Nephron (organoid): ENCODE results near the gene PLCB2.

Source experiments
- H3K27ac Mint-ChIP-seq, 3 experiments: 2 replicates each; pipeline ENCODE4 v1.8.0; 2020; ENCODE audit warnings: mixed read lengths in 3 of 3, mild to moderate bottlenecking in 2 of 3, moderate library complexity in 1 of 3
- H3K27me3 Mint-ChIP-seq: 2 replicates; pipeline ENCODE4 v1.8.0; 2021; ENCODE audit warnings: low read depth, mild to moderate bottlenecking, moderate library complexity, mixed read lengths
- H3K36me3 Mint-ChIP-seq: 2 replicates; pipeline ENCODE4 v1.8.0; 2020; ENCODE audit warnings: low read depth, mixed read lengths
- H3K4me1 Mint-ChIP-seq: 2 replicates; pipeline ENCODE4 v1.8.0; 2020; ENCODE audit warnings: mixed read lengths
- H3K4me3 Mint-ChIP-seq, 3 experiments: 2 replicates each; pipeline ENCODE4 v1.8.0; 2020; ENCODE audit warnings: mild to moderate bottlenecking in 3 of 3, mixed read lengths in 3 of 3, moderate library complexity in 2 of 3
- H3K9me3 Mint-ChIP-seq: 2 replicates; pipeline ENCODE4 v1.8.0; 2020; ENCODE audit warnings: mixed read lengths
- CTCF ChIP-seq, 3 experiments: fragments of 200-600 bp; sonication (generic); IDR thresholded peaks; one replicate each; pipeline ENCODE4 v1.5.0; 2021; ENCODE audit warnings: antibody characterized with exemption in 3 of 3; ENCODE audit not compliant: unreplicated experiment in 3 of 3

Gene PLCB2

DNA sequence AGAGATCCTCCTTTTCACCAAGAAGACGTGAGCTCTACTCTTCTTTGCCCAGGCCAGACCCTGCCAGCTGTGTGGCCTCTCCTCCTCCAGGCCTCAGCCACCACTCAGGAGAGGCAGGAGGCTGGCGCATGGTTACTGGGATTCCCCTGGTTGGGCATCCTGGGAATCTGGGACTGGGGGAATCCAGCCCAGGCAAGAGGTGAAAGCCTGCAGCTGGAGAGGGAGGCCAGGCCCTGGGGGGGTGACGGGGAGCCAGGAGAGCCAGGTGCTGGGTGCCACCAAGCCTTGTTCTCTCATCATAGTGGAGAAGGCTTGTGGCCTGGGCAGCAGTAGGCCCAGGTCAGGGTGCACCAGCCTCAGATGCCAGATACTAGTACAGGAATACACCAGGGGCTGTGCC is 26.8 kb upstream of the PLCB2 start:
- H3K4me3 Mint-ChIP-seq, result no peak overlapping the region

DNA sequence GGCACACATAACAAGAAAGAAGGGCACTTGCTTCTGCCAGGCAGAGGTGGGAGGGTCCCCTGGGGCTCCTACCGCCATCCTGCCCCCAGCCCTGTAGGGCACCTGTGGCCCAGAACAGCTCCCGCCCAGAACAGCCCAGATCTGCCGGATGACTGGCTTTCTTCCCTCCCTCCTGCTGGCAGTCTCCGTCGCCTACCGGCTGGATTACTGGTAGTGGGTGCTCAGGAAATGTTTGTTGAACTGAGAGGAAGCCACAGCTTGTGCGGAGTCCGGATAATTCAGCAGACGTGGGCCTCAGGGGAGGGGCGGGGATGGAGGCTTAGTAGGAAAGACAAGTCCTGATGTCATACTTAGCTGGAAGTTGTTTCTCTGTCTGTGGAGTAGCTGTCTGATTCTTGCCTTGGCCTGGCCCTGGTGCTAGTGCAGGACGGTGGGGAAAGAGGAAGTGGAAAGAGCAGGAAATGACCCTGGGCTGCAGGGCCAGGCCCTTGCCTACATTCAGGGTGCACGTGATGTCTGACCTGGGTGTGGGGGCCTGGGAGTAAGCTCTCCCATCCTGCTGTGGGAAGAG is 26.3 kb upstream of the PLCB2 start:
- peak overlapping the region in 1 of 3 experiments; percentile 6 for H3K4me3 Mint-ChIP-seq
- no peaks in the 10 kb centered on the region for H3K36me3 Mint-ChIP-seq
- H3K27ac Mint-ChIP-seq, result peak overlapping the region; percentile 15 to 83 (median 59)
- H3K9me3 Mint-ChIP-seq, result no peaks in the 10 kb centered on the region
- peaks cover 10% of the 10 kb centered on the region for H3K27me3 Mint-ChIP-seq
- peaks cover 59% of the 10 kb centered on the region for H3K4me1 Mint-ChIP-seq
- no peak for TF ChIP-seq CTCF (IDR thresholded peaks at IDR 0.05; ENCODE audit: unreplicated experiment in 3 of 3)

More for the DNA sequence above, 26.8 kb upstream of the PLCB2 start:
- peaks cover 9% of the 10 kb centered on the region for H3K27me3 Mint-ChIP-seq
- TF ChIP-seq CTCF (IDR thresholded peaks at IDR 0.05; ENCODE audit: unreplicated experiment in 3 of 3), result no peak
- peak overlapping the region in 2 of 3 experiments; percentile 59 to 83 for H3K27ac Mint-ChIP-seq
- peaks cover 54% of the 10 kb centered on the region for H3K4me1 Mint-ChIP-seq
- H3K36me3 Mint-ChIP-seq, result no peaks in the 10 kb centered on the region
- no peaks in the 10 kb centered on the region for H3K9me3 Mint-ChIP-seq

- Mint-ChIP-seq H3K27me3 (peaks cover 13% of the 10 kb centered on the region), H3K36me3 (no peaks in the 10 kb centered on the region), H3K9me3 (no peaks in the 10 kb centered on the region), H3K4me3 (no peak overlapping the region), H3K27ac (peak overlapping the region in 1 of 3 experiments; percentile 17), H3K4me1 (peaks cover 65% of the 10 kb centered on the region)
- TF ChIP-seq CTCF (IDR thresholded peaks at IDR 0.05; ENCODE audit: unreplicated experiment in 3 of 3), result no peak
Measured at GRCh38 chr15:40332113-40332781, 24.5 kb upstream of the PLCB2 start.

DNA sequence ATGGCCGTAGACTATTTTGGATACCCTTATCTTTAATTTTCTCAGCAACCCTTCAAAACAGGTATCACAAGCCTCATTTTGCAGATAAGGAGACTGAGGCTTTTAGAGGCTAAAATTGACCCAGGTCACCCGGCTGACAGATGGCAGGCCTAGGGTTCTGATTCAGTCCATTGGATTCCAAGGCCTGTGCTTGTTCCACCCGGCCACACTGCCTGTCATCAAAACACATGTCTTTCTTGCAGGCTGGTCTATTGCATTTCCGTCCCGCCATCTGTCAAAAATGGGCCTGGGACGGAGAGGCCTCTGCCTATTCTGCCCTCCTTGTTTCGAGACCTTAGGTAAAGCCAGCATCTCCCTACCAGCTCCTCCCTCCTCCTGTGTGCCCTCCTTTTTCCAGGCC is 23.9 kb upstream of the PLCB2 start:
- Mint-ChIP-seq H3K27me3 (peaks cover 14% of the 10 kb centered on the region), H3K36me3 (no peaks in the 10 kb centered on the region), H3K4me3 (no peak overlapping the region), H3K27ac (no peak overlapping the region), H3K9me3 (no peaks in the 10 kb centered on the region), H3K4me1 (peaks cover 67% of the 10 kb centered on the region)
- no peak for TF ChIP-seq CTCF (IDR thresholded peaks at IDR 0.05; ENCODE audit: unreplicated experiment in 3 of 3)

DNA sequence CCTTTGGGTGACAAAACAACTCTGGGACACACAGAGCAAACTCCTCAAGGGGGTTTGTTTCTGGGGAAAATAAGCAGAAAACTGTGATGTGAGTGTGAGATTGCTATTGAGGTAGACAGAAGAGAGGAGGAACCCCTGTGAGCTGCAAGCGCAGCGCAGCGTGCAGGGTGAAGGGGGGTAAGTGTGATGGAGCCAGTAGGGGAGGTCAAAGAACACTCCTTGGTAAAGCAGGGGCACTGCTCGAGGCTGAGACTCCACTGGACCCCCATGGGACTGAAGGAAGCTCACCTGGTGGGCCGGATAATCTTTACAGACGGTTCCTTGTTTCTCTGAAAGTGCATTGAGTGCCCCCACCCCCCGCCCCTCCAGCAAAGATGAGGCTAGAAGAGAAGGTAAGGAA is 23.3 kb upstream of the PLCB2 start:
- no peaks in the 10 kb centered on the region for H3K36me3 Mint-ChIP-seq

More for the DNA sequence above, 23.3 kb upstream of the PLCB2 start:
- peaks cover 70% of the 10 kb centered on the region for H3K4me1 Mint-ChIP-seq
- H3K9me3 Mint-ChIP-seq, result no peaks in the 10 kb centered on the region
- peaks cover 18% of the 10 kb centered on the region for H3K27me3 Mint-ChIP-seq
- no peak for TF ChIP-seq CTCF (IDR thresholded peaks at IDR 0.05; ENCODE audit: unreplicated experiment in 3 of 3)
- H3K27ac Mint-ChIP-seq, result no peak overlapping the region
- peak overlapping the region in 1 of 3 experiments; percentile 27 for H3K4me3 Mint-ChIP-seq
